GM13976 (cell line): ENCODE data around the gene TLR1.
"Not testable (repeated sequence)": the region's sequence is repeated elsewhere in the genome, so short reads cannot be mapped to it uniquely, and the experiment has no call there.

Experiments used
- DNase-seq: peaks from one replicate; pipeline ENCODE4 v3.0.0; 2012; ENCODE audit warnings: low spot score
- in situ Hi-C: fragments of 300-500 bp; cut with MboI; formaldehyde crosslinking; loops from one replicate; pipeline ENCODE4 v1.12.0; 2022; ENCODE audit warnings: low sequenced_read_pairs, mixed read lengths, inconsistent platforms; ENCODE audit not compliant: unreplicated experiment
- TF ChIP-seq, protein P1 (sequence below): IDR thresholded peaks from 2 replicates; pipeline ENCODE4 v1.5.1; 2012; ENCODE audit warnings: borderline replicate concordance, mild to moderate bottlenecking; ENCODE audit not compliant: insufficient read depth; ENCODE audit errors: extremely low read depth, missing control alignments, control extremely low read depth

The TLR1 gene

DNA sequence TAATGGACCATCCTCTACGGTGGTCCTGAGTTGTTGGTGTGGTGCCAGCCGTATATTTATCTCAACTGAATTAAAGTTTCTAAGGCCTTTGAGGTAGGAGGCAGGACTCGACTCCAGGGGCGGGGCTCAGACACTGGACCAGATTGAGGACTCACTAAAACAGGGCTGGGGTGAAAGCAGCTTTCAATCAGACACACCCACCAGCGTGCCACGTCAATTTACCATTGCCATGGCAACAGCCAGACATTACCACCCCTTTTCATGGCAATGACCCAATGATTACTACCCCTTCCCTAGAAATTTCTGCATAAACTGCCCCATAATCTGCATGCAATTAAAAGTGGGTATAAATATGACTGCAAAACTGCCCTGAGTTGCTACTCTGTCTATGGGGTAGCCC is 6.7 kb upstream of the TLR1 start:
- TF ChIP-seq, protein P1, sequence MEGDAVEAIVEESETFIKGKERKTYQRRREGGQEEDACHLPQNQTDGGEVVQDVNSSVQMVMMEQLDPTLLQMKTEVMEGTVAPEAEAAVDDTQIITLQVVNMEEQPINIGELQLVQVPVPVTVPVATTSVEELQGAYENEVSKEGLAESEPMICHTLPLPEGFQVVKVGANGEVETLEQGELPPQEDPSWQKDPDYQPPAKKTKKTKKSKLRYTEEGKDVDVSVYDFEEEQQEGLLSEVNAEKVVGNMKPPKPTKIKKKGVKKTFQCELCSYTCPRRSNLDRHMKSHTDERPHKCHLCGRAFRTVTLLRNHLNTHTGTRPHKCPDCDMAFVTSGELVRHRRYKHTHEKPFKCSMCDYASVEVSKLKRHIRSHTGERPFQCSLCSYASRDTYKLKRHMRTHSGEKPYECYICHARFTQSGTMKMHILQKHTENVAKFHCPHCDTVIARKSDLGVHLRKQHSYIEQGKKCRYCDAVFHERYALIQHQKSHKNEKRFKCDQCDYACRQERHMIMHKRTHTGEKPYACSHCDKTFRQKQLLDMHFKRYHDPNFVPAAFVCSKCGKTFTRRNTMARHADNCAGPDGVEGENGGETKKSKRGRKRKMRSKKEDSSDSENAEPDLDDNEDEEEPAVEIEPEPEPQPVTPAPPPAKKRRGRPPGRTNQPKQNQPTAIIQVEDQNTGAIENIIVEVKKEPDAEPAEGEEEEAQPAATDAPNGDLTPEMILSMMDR: no peak
- no peak for DNase-seq
- in situ Hi-C loops: no loop called here

DNA sequence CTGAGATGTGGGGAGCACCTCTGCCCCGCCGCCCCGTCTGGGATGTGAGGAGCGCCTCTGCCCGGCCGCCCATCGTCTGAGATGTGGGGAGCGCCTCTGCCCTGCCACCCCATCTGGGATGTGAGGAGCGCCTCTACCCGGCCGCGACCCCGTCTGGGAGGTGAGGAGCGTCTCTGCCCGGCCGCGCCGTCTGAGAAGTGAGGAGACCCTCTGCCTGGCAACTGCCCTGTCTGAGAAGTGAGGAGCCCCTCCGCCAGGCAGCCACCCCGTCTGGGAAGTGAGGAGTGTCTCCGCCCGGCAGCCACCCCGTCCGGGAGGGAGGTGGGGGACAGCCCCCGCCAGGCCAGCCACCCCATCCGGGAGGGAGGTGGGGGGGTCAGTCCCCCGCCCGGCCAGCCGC is 2.9 kb upstream of the TLR1 start:
- DNase-seq, in situ Hi-C loops: not testable (repeated sequence)

DNA sequence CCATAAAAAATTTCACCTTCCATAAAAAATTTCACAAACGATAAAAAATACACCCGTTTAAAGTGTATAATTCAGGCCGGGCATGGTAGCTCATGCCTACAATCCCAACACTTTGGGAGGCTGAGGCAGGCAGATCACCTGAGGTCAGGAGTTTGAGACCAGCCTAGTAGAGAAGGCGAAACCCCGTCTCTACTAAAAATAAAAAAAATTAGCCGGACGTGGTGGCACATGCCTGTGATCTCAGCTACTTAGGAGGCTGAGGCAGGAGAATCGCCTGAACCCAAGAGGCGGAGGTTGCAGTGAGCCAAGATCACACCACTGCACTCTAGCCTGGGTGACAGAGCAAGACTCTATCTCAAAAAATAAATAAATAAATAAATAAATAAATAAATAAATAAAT is 1.7 kb upstream of the TLR1 start:
- in situ Hi-C loops, DNase-seq: not testable (repeated sequence)

DNA sequence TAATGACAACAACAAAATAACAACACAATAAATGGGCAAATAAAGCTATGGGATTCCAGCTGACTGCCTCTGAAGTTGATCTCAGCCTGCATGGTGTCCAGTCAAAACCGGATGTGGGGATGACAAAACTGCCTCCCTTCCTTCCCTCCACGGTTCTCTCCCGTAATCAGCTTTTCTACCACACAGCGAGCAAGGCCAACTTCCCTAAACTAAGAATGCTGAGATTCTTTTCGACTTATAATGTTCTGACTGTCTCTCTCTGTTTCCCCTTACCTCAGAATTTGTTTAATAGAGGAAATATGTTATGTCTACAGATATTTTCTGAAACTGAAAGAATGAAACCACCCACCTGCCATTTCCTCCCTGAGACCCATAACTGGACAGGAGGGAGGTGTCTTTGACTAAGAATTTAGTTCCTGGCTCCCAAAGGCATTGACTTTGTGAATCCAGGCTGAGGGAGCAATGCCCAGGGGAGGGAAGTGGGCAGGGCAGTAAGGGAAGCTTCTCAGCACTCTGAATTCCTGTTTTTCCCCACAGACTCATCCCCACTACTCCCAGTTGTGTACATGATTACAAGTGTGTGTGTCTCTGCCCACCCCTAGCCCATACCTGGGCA is 1.0 kb upstream of the TLR1 start:
- in situ Hi-C loops: no loop called here
- TF ChIP-seq, protein P1: no peak
- DNase-seq: peak; percentile 71

DNA sequence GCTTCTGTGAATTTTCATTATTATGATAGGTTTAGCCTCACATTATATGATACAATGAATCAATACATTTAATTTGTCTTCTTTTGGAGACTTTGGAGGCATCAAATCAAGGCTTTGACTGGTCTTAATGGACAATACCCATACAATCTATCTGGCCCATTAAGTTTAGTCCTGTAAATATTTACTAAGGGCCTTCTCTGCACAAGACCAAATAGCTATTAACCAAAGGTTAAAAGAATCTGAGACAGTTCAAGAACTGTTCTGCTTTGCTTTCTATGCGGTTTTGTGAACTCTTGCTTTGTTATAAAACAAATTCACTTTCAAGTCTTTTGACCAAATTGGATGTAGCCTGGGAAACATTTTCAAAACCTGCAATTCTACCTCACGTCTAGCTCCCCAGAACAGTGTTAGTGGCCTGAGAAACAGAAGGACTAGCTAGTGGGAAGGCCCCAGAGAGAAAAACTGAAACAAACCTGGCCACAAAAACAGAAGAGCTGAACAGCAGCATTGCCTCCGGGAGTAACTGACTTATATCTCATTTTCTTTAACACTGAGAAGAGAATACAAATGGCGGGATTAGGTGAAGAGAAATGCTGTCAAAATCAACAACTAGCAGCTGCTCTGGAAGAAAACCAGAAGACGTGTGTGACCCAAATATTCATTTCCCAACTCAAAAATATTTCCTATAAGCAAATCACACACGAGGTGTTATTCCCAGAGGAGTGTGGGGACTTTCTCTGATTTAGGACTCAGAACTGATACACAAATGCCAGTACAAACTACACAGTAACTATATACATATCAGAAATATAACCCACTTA is 548 bp downstream of the TLR1 start:
- TF ChIP-seq, protein P1: no peak
- in situ Hi-C loops: no loop called here
- DNase-seq: peak; percentile 56

DNA sequence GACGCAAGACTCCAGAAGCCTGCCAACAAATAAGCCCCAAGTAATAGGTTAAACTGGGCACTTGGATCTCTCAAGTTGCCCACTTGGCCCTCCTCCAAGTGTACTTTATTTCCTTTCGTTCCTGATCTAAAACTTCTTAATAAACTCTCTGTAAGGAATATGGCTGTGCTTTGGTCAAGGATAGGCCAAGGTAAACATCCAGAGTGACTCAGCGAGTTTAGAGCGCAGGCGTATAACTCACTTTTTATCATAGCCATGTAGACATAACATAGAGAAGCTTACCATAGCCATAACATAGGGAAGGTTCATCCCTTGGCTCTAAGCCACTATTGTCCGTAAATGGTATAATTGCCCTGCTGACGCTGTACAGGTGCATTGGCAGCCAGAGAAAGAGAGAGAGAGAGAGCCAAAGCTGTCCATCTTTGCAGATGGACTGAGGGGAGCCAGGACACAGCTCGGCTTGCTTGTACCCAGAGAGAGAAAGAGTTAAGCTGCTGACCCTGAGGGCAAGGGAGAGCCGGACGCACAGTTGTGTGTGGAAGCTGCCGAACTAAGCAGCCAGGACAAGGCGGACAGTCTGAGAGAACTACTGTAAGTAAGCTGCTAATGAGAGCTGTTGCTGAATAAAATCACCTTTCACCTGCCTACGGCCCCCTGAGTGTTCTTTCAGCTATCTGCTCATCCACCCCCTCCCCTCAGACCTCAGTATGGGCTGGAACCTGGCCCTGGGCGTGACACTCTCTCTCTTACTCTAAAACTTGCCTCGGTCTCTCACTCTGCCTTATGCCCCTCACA is 1.8 kb downstream of the TLR1 start:
- DNase-seq: no peak
- in situ Hi-C loops: no loop called here
- TF ChIP-seq, protein P1: no peak

DNA sequence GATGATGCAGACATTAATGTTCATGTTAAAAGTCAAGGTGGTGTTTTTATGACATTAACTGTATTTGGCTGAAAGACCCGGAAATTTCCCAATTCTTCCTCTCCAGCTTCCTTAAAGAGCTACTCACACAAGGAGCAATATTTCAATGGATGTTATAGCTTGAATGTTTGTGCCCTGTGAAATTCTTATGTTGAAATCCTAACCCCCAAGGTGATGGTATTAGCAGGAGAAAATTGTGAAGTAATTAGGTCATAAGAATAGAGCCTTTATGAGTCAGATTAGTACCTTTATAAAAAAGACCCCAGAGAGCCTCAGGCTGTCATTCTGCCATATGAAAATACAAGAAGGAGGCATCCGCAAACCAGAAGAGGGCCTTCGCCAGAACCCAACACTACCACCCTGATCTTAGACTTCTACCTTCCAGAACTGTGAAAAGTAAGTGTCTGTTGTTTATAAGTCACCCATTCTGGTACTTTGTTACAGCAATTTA is 3.6 kb downstream of the TLR1 start:
- DNase-seq: no peak
- in situ Hi-C loops: no loop called here
- TF ChIP-seq, protein P1: no peak
